GM13976 (cell line): ENCODE data around the gene S100A5.
"Not testable (repeated sequence)": the region's sequence is repeated elsewhere in the genome, so short reads cannot be mapped to it uniquely, and the experiment has no call there.

ENCODE experiments used
- DNase-seq: peaks from one replicate; pipeline ENCODE4 v3.0.0; 2012; ENCODE audit warnings: low spot score
- in situ Hi-C: fragments of 300-500 bp; cut with MboI; formaldehyde crosslinking; loops from one replicate; pipeline ENCODE4 v1.12.0; 2022; ENCODE audit warnings: low sequenced_read_pairs, mixed read lengths, inconsistent platforms; ENCODE audit not compliant: unreplicated experiment
- TF ChIP-seq, protein P1 (sequence below): IDR thresholded peaks from 2 replicates; pipeline ENCODE4 v1.5.1; 2012; ENCODE audit warnings: borderline replicate concordance, mild to moderate bottlenecking; ENCODE audit not compliant: insufficient read depth; ENCODE audit errors: extremely low read depth, missing control alignments, control extremely low read depth

S100A5 gene

DNA sequence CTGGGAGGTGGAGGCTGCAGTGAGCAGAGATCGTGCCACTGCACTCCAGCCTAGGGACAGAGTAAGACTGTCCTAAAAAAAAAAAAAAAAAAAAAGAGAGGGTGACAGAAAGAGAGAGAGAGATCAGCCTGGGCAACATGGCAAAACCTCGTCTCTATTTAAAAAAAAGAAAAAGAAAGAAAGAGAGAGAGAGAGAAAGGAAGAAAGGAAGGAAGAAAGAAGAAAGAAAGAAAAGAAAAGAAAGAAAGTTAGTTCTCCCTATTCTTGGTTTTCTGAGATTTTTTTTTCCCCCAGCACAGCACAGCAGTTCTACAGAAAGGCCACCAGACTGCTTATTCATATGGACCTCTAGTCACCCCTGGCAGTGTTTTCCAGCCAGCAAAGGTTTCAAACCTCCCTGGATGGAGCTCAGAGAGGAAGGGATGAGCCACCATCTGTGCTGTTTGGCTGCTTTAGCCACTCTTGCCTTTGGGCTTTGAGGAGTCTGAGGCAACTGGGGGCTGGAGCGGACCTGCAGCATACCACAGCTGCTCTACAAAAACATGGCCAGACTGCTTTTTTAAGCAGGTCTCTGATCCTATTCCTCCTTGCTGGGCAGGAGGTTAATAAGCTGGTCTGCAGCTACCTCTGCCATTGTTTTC lies 15.5 kb downstream of the S100A5 start:
- TF ChIP-seq, protein P1, sequence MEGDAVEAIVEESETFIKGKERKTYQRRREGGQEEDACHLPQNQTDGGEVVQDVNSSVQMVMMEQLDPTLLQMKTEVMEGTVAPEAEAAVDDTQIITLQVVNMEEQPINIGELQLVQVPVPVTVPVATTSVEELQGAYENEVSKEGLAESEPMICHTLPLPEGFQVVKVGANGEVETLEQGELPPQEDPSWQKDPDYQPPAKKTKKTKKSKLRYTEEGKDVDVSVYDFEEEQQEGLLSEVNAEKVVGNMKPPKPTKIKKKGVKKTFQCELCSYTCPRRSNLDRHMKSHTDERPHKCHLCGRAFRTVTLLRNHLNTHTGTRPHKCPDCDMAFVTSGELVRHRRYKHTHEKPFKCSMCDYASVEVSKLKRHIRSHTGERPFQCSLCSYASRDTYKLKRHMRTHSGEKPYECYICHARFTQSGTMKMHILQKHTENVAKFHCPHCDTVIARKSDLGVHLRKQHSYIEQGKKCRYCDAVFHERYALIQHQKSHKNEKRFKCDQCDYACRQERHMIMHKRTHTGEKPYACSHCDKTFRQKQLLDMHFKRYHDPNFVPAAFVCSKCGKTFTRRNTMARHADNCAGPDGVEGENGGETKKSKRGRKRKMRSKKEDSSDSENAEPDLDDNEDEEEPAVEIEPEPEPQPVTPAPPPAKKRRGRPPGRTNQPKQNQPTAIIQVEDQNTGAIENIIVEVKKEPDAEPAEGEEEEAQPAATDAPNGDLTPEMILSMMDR: no peak
- no peak for DNase-seq
- in situ Hi-C loops: no loop called here

DNA sequence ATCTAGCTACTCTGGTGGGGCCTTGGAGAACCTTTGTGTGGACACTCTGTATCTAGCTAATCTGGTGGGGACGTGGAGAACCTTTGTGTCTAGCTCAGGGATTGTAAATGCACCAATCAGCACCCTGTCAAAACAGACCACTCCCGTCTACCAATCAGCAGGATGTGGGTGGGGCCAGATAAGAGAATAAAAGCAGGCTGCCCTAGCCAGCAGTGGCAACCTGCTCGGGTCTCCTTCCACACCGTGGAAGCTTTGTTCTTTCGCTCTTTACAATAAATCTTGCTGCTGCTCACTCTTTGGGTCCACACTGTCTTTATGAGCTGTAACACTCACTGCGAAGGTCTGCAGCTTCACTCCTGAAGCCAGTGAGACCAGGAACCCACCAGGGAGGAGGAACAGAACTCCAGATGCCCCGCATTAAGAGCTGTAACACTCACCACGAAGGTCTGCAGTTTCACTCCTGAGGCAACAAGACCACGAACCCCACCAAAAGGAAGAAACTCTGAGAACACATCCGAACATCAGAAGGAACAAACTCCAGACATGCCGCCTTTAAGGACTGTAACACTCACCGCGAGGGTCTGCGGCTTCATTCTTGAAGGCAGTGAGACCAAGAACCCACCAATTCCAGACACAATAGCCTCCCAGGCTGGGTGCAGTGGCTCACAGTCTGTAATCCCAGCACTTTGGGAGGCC lies 18.2 kb downstream of the S100A5 start:
- in situ Hi-C loops, DNase-seq: not testable (repeated sequence)

DNA sequence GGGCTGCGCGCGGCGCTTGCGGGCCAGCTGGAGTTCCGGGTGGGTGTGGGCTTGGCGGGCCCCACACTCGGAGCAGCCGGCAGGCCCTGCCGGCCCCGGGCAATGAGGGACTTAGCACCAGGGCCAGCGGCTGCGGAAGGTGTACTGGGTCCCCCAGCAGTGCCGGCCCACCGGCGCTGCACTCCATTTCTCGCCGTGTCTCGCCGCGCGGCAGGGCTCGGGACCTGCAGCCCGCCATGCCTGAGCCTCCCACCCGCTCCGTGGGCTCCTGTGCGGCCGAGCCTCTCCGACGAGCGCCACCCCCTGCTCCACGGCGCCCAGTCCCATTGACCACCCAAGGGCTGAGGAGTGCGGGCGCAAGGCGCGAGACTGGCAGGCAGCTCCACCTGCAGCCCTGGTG lies 18.9 kb downstream of the S100A5 start:
- in situ Hi-C loops, DNase-seq: not testable (repeated sequence)

DNA sequence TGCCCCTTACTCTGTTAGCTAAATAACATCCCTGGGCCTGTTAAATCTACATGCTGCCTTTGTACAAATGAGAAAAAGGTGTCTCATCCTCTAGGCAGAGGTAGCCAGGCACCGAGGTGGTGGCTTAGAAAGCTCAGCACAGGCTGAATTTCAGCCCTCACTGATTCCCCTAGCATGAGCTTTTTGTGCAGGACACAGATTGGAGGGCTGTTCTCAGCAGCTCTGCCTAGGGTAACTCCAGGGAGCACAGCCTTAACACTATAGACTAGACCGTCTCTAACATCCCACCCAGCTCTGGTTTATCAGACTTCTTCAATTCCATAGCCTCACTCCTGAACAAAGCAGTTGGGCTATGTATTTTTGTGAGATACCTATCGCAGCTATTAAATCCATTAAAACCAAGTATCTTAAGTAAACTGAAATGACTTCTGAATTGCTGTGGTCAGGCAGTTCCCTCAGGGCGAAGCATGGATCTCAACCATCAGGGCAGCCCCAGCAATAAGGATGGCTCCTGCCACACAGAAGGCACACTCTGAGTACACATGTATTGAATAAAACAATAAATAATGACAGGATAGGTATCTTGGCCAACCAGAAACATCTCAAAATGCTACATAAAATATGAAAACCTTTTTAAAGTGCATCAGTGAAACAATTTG lies 19.8 kb downstream of the S100A5 start:
- DNase-seq: no peak
- in situ Hi-C loops: no loop called here
- TF ChIP-seq, protein P1: no peak

DNA sequence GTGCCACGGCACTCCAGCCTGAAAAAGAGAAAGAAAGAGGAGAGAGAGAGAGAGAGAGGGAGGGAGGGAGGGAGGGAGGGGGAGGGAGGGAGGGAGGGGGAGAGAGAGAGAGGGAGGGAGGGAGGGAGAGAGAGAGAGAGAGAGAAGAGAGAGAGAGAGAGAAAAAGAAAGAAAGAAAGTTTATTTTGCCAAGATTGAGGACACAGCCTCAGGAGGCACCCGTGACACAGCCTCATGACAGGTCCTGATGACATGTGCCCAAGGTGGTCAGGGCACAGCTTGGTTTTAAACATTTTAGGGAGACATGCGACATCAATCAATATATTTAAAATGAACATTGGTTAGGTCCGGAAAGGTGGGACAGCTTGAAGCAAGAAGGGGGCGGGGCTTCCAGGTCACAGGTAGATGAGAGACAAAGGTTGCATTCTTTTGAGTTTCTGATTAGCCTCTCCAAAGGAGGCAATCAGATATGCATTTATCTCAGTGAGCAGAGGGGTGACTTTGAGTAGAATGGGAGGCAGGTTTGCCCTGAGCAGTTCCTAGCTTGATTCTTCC lies 20.5 kb downstream of the S100A5 start:
- in situ Hi-C loops, DNase-seq: not testable (repeated sequence)

DNA sequence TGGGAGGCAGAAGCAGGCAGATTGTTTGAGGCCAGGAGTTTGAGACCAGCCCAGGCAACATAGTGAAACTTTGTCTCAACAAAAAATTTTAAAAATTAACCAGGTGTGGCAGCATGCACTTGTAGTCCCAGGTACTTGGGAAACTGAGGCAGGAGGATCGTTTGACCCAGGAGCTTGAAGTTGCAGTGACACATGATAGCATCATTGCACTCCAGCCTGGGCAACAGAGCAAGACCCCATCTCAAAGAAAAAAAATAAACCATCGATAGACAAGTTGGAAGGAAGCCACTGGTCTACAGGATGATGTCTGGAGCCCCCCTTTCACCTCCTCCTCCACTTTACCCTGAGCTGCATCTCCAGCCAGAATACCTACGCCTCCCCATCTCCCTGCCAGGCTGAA lies 21.5 kb downstream of the S100A5 start:
- in situ Hi-C loops: no loop called here
- TF ChIP-seq, protein P1: no peak
- no peak for DNase-seq

DNA sequence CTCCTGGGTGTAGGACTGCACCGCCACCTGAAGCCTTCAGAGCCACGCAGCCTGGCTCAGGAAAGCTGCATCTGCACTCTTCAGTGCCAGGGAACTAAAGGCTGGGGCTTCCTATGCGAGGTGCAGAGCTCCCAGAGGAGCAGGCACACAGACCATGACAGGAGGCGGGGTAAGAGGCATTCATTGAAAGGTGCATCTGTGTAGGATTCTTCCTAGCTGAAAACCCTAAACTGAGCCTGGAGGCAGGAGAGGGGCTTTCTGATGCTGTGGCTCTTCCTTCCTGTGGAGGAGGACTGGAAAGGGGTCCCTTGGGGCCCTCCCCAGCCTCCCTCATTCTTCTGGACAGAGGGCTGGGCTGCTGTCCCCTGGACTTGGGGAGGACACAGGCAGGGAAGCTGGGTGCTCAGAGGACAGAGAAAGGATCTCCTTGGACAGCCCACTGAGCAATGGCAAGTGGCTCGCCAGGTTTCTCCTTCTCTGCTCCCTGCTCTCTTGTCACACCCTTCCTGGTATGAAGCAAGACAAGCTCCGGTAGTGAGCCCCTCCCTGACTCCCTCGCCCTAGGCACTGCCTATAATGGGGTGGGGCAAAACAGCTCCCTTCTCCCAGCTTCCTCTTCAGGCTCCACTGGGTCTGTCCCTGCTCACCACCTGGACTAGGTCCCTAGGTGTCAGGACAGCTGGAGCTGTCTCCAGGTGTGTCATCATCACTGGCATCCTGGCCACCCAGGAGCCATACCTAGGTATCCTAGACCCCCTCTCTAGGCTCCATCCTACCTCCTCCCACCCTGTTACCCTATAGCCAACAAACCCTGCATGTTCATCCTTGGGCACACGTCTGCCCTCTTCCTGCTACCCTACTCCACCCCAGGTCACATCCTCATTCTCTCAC lies 25.0 kb downstream of the S100A5 start:
- in situ Hi-C loops: no loop called here
- no peak for DNase-seq
- TF ChIP-seq, protein P1: no peak
